Measurements from ENCODE around the gene KLC3.
"Not testable (repeated sequence)": the region's sequence is repeated elsewhere in the genome, so short reads cannot be mapped to it uniquely, and the experiment has no call there.

KLC3 gene

DNA sequence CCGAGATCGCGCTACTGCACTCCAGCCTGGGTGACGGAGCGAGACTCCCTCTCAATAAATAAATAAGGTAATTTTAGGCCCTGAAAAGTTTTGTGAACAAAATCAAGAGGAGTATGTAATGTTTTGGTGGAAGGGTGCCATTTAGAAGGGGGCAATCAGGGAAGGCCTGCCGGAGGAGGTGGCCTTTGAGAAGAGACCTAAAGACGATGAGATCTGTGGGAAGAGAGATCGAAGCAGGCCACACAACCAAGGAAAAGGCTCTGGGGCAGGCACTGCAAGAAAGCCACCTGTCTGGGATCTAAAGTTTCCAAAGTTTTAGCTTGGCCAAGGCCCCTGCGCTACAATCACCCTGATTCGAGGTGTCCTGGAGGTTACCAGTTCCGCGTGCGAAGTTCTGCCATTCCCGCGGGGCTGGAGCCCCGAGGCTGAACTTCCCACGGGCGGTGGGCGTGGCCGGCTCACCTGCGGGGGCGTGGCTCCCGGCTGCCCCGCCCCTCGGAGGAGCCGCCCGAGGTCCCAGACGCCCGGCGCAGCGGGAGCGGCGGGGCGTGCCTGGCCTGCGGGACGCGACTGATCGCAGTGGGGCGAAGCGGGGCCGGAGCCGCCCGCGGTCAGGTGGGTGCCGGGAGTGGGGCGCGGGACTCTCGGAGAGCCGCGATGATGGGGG lies at the start of gene KLC3:
Gene KLC3, plus strand, starts transcription at position 519 of the 667 bp plus-strand sequence. CDS start 4,792 bp downstream, outside the sequence.
- peak; percentile 52 for DNase-seq

DNA sequence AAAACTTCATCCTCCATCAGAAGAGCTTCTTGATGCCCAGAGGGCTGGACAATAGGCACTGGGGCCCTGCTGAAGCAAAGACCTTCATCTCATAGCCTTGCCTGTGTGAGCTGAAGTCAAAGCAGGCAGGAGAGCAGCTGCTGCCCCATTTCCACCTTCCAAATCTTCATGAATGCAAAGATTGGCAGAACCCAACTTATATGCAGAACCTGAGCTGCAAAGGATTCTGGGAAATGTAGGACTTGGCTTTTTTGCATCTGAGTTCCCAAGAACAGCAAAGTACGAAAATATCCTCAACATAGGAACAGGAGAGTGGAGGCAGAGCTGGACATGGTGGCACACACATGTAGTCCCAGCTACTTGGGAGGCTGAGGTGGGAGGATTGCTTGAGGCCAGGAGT lies 48.7 kb upstream of the KLC3 start:
- DNase-seq = no peak

DNA sequence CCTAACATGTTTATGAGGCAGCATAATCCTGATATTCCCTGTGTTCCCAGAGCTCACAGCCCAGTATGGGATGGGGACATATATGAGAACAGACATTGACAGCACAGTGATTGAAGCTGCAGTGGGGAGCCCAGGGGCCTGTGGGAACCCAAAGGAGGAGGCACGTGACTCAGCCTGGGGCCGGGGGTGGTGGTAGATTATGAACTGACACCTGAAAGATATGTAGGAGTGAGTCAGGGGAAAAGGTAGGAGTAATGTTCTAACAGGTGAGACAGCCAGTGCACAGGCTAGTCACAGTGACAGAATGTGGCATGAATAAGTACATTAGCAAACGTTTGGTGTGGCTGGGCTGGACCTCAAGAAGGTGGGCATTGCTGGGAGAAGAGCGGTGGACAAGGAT lies 46.9 kb upstream of the KLC3 start:
- peak; percentile 60 for DNase-seq

DNA sequence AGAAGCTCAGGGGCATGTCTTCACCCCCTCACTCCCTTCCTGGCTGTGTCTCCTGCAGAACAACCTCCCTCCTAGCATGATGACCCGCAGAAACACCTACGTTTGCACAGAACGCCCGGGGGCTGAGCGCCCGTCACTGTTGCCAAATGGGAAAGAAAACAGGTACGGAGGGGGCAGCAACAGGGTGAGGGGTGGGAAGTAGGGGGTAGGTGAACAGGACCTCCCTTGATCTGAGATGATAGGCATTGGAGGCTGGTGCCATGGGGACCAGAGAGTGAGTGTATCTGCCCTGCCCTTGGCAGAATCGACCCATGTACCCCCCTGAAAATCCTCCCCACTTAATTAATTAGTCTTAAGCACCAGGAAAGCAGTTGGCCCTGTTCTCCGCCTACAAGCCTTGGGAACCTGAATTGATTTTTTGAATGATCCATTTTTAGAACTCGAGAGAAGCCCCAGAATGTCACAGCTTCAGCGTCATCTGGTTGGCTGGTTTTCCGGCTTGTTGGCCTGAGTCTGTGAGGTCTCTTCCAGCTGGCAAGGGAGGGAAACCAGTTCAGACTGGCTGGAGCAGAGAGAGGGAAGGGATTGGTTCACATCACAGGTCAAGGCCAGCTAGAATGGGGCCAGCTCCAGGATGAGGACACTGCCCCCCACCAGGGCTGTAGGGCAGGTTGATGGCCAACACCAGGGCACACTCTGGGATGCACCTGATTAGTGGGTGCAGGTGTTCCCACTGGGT lies 46.1 kb upstream of the KLC3 start:
- DNase-seq = no peak

DNA sequence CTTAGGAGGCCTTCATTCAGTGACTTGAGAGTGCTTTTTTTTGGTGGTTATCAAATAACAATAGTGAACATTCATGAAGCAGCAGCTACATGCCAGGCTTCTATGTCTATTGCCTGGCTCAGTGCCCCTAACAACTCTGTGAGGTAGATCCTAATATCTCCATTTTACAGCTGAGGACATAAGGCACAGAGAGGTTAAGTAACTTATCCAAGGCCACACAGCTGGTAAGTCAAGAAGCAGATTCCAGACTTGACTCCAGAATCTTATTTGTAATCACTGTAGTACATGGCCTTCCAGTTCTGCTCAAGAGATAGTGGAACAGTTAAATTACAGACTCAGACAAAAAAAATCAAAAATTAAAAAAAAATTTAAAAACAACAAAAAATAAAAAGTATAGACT lies 44.7 kb upstream of the KLC3 start:
- DNase-seq = no peak

DNA sequence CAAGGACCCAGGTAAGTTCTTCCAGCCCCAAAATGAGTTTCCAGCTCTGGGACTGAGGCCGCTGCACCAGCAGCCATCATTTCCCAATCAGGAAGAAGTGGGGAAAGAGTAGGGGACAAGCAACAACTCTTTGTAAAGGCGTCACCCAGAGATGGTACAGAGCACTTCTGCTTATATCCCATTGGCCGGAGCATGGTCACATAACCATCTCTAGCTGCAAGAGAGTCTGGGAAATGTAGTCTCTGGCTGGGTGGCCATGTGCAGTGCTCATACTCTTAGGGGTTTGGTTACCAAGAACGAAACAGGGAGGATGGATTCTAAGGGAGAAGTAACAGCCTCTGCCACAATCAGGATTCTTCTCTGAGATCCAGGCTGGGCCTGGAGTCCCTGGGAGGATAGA lies 44.2 kb upstream of the KLC3 start:
- no peak for DNase-seq

DNA sequence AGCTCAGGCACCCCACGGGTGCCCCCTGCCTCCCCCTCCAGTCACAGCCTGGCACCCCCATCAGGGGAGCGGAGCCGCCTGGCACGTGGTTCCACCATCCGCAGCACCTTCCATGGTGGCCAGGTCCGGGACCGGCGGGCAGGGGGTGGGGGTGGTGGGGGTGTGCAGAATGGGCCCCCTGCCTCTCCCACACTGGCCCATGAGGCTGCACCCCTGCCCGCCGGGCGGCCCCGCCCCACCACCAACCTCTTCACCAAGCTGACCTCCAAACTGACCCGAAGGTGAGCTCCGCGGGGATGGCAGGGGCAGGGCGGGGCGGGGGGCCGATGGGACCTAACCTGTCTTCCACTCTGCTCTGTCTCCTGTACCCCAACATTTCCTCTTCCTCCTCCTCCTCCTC lies 42.9 kb upstream of the KLC3 start:
- no peak for DNase-seq

DNA sequence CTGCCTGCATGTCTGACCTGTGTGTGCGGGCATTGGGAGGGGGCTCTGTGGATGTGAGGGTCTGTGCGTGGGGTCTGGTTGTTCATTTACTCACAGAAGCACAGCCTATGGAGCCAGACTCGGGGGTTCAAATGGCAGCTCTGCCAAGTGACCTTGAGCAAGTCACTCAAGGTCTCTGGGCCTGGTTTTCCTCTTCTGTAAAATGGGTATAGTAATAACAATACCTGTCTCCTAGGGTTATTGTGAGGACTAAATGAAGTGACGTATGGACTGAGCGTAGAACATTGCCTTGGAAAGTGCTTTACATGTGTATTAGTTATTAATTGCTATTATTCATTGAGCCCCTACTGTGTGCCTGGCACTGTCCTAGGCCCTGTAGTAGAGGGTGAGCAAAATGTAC lies 42.3 kb upstream of the KLC3 start:
- no peak for DNase-seq

DNA sequence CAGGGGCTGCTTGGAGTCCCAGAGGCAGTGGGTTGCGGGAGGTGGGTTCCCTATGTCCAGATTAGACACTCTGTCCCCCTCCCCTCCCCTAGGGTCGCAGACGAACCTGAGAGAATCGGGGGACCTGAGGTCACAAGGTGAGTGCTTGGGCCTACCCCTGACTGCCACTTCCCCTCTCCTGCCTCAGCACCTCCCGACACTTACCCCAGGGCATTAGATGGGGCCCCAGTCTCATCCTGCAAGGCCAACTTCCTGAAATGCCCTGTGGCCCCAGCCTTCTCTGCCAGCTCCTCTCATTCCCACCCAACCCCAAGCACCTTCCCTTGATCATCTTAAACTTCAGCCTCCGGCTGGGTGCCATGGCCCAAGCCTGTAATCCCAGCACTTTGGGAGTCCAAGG lies 40.8 kb upstream of the KLC3 start:
- no peak for DNase-seq

DNA sequence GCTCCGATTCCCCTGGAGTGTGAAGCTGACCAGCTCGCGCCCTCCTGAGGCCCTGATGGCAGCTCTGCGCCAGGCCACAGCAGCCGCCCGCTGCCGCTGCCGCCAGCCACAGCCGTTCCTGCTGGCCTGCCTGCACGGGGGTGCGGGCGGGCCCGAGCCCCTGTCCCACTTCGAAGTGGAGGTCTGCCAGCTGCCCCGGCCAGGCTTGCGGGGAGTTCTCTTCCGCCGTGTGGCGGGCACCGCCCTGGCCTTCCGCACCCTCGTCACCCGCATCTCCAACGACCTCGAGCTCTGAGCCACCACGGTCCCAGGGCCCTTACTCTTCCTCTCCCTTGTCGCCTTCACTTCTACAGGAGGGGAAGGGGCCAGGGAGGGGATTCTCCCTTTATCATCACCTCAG lies 38.1 kb upstream of the KLC3 start:
- DNase-seq = no peak

DNA sequence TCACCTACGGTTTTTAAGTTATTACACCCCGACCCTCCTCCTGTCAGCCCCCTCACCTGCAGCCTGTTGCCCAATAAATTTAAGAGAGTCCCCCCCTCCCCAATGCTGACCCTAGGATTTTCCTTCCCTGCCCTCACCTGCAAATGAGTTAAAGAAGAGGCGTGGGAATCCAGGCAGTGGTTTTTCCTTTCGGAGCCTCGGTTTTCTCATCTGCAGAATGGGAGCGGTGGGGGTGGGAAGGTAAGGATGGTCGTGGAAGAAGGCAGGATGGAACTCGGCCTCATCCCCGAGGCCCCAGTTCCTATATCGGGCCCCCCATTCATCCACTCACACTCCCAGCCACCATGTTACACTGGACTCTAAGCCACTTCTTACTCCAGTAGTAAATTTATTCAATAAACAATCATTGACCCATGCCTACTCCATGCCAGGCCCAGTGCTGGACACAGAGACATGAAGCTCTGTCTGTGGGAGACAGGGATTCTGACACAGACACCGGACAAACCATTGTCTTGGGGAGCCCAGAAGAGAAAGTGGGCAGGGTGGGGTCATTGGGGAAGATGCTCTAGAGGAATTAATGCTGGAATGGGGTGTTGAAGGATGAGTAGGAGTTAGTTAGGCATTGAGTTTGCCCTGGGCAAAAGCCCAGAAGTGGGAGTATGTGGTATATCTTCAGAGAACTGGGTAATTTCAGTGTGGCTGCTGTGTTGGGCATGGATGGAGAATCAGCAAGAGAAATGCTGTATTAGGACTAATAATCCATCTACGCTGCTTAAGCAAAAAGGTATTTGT lies 37.1 kb upstream of the KLC3 start:
- no peak for DNase-seq

DNA sequence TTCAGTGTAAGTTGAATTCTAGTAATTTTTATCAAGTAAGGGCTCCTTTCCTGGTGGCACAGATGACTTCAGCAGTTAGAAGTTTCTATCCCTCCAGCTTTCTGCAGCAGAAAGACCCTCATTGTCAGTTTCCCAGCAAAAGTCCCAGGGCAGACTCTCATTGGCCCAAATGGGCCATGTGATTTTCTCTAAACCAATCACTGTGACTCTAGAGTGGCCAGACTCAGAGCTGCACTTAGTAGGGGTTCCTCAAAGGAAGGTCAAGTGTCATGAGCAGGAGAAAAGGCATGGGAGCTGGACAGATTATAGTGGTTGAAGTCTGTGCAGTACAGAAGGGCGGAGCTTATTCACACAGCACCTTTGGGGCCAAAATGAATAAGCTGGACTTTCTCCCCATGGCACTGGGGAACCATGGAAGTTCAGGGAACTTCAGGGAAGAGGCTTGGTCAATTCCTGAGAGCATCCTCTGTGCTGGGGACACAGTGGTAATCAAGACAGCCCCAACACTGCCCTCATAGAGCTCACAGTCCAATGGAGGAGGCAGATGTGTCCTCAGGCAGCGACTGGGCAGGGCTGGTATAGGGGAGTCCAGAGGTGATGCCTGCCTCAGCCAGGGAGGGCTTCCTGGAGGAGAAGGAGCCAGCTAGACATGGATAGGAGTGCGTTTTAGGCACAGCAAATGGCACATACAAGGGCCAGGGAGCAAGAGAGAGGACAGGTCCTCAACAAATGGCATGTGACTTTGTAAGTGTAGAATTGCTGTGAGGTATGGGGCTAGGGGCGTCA lies 36.2 kb upstream of the KLC3 start:
- no peak for DNase-seq

DNA sequence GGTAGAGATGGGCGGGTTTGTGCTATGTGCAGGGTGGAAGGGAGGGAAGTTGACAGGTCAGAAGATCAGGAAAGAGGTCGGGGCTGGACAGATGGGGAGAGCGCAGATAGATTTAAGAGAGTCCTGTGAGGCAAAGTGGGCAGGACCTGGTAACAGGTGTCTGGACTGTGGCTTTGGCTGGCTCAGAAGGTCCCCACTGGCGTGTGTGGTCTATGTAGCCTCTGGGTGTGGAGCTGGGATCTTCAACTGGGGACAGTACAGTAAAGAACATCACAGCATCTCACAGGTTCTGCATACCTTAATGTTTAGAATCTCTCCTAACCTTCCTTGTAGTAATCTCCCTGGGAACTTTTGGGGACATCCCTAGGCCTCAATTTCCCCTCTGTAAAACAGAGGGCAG lies 35.5 kb upstream of the KLC3 start:
- DNase-seq = no peak

DNA sequence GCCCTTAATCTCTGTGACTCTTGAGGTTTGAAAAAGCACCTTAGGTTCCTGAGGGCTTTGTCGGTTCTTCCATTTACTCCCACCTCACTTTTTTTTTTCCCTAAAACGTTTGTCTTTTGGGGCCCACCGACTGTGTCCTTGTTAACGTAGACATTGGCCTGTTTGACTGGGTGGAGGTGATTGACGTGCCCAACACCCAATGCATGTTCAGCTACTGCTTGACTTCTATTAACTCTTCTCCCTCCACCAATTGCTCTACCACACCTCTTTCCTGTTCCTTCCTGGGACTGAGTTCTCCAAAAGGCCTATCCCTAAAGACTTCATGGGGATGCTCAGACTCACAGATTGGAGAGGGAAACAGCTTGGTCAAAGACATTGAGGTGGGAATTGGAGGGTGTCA lies 35.1 kb upstream of the KLC3 start:
- DNase-seq = no peak

DNA sequence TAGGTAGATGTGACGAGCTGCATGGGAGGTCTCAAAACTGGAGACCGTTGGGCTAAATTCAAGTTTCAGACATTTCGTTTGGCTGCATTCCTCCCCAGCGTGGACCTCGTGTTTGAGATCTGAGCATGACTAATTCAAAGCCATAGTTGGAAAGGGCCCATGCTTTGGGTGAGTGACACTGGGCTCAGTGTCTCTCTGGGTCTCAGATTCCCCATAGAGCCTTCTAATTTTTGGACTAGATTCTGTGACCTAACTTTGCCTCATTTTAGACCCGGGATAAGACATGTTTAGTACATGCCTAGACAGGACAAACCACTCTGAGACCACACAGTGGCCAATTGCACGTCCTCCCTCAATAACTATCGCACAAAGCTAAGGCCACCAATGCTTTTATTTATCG lies 34.5 kb upstream of the KLC3 start:
- DNase-seq = no peak

DNA sequence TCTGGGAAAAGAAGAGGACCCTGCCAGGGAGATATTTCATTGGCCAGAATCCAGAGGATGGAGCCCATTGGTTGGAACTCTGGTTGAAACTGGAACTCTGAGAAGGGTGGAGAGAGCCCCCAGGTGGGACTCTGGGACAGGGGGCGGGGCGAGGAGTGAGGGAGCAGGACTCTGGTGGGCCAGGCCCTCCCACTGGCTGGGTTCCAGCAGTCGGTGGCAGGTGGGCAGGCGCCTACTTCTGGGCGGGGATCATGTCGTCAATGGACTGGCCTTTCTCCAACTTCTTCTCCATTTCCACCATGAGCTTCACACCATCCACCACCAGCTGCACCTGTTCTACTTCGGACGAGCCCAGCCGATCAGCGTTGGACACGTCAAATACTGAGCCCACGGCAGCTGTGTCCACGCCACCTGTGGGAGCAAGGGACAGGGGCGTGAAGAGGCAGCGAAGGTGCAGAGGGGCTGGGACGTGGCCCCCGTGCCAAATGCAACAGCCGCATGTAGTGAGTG lies 34.0 kb upstream of the KLC3 start:
- DNase-seq = no peak

DNA sequence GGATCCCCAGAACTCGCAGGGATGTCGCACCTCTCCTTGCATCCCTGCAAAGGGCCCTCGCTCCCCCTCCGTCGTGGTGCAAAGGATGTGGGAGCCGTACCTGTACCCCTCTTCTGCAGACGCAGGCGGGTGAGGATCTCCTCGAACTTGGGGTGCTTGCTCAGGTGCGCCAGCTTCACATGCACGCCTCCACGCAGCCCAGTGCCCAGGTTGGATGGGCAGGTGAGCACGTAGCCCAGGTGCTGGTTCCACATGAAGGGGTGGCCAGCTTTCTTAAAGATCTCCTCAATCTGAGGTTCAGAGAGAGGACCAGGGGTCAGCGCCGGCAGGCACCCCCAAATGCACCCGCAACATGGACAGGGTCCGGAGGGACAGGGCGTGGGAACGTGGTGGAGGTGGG lies 33.2 kb upstream of the KLC3 start:
- DNase-seq = no peak

DNA sequence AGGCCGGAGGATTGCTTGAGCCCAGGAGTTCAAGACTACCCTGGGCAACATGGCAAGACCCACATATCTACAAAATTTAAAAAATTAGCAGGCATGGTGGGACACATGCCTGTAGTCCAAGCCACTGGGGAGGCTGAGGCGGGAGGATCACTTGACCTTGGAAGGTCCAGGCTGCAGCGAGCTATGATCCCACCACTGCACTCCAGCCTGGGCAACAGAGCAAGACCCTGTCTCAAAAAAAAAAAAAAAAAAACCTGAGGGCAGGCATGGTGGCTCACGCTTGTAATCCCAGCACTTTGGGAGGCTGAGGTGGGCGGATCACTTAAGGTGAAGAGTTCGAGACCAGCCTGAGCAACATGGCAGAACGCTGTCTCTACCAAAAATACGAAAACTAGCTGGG lies 31.2 kb upstream of the KLC3 start:
- DNase-seq = not testable (repeated sequence)

DNA sequence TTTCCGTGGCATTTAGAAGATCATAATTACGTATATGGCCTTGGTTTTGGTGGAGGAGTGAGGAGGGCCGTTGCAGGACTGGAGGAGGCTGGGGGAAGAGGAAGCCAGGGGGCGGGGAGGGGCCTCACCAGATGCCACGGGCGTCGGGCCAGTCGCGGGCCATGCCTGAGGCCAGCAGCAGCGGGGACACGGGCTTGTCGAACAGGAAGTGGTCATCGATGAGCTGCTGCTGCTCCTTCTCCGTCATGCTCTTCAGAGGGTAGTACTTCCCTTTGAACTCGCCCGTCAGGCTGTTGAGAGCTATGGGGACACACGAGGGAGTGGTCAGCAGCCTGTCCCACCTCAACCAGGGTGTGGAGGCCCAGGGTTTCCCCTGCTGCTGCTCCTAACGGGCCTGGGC lies 28.9 kb upstream of the KLC3 start:
- no peak for DNase-seq

DNA sequence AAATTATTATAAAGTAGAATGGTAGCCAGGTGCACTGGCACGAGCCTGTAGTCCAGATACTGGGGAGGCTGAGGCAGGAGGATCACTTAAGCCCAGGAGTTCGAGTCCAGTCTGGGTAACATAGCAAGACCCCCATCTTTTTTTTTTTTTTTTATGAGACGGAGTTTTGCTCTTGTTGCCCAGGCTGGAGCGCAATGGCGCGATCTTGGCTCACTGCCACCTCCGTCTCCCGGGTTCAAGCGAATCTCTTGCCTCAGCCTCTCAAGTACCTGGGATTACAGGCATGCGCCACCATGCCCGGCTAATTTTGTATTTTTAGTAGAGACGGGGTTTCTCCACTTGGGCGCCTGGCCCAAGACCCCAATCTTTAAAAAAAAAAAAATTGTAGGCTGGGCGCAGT lies 28.3 kb upstream of the KLC3 start:
- DNase-seq = not testable (repeated sequence)

DNA sequence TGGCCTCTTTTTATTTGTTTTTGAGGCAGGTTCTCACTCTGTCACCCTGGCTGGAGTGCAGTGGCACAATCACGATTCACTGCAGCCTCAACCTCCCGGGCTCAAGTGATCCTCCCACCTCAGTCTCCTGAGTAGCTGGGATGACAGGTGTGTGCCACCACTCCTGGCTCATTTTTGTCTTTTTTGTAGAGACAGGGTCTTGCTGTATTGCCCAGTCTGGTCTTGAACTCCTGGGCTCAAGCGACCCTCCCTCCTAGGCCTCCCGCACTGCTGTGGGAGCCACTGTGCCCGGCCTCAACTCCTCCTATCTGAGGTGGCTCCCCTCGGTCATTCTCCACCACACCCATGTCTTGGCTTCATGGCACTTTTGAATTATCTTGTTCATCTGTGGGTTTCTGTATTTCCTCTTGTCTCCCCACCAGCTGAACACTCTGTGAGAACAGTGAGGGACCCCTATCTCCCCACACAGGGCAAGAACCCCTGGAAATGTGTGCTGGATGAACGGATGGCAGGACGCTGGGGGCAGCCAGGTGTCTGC lies 25.8 kb upstream of the KLC3 start:
- DNase-seq = no peak

DNA sequence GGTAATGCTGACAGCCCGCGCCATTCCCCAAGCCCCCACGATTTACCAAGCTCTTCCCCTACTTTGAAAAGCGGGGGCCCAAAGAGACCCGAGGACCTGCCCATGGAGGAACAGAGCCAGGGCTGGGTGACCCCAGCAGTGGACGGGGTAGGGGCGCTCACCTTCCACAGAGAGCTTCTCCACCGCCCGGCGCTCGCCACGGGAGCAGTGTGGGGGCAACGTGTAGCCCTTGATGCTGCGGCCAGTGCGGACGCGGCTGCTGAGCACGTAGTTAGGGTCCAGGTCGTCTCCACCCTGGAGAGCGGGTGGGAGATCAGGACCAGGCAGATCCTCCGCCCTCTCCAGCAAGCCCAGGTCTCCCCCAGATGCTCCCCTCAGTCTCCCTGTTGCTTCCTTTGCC lies 25.2 kb upstream of the KLC3 start:
- DNase-seq = no peak
